Endothelial cell (in vitro differentiated cells): Measurements from ENCODE around the gene KBTBD13. TPM values are rescaled to one million over a fixed set of nuclear protein-coding genes. Genes with fewer than 3 reads are reported as not detected.

ENCODE experiments used
- DNase-seq: peaks from one replicate; pipeline ENCODE4 v3.0.0; 2021; ENCODE audit warnings: low spot score
- H3K27ac Mint-ChIP-seq: one replicate; pipeline ENCODE4 v1.8.0; 2021; ENCODE audit warnings: mixed read lengths, inconsistent platforms; ENCODE audit not compliant: unreplicated experiment
- H3K27me3 Mint-ChIP-seq: one replicate; pipeline ENCODE4 v1.8.0; 2021; ENCODE audit warnings: mild to moderate bottlenecking, moderate library complexity, mixed read lengths, inconsistent platforms; ENCODE audit not compliant: unreplicated experiment
- H3K36me3 Mint-ChIP-seq: one replicate; pipeline ENCODE4 v1.8.0; 2021; ENCODE audit warnings: mild to moderate bottlenecking, low read depth, mixed read lengths, inconsistent platforms; ENCODE audit not compliant: unreplicated experiment
- H3K4me1 Mint-ChIP-seq: one replicate; pipeline ENCODE4 v1.8.0; 2021; ENCODE audit warnings: mild to moderate bottlenecking, mixed read lengths, inconsistent platforms; ENCODE audit not compliant: unreplicated experiment
- H3K4me3 Mint-ChIP-seq: one replicate; pipeline ENCODE4 v1.8.0; 2021; ENCODE audit warnings: mild to moderate bottlenecking, mixed read lengths, inconsistent platforms; ENCODE audit not compliant: unreplicated experiment
- H3K9me3 Mint-ChIP-seq: one replicate; pipeline ENCODE4 v1.8.0; 2021; ENCODE audit warnings: mixed read lengths, inconsistent platforms; ENCODE audit not compliant: unreplicated experiment
- CTCF ChIP-seq: fragments of 200-600 bp; sonication (generic); IDR thresholded peaks from one replicate; pipeline ENCODE4 v1.5.0; 2021; ENCODE audit warnings: antibody characterized with exemption; ENCODE audit not compliant: unreplicated experiment
- total RNA-seq: library from RNA; stranded (reverse); fragmentation: NEBNext Ultra II Directional; extraction: Animal tissue kit (Norgen Biotek cat#: 25700); gene quantifications from one replicate; pipeline ENCODE4 v1.2.1, GENCODE V29; 2021; ENCODE audit not compliant: unreplicated experiment

KBTBD13 gene
- total RNA-seq, 1 donor from 2014 or later = not detected

- DNase-seq = no peak
- H3K27ac Mint-ChIP-seq = no peak overlapping the region
- no peak for TF ChIP-seq CTCF
- H3K4me1 Mint-ChIP-seq = no peaks in the 10 kb centered on the region
- H3K36me3 Mint-ChIP-seq = no peaks in the 10 kb centered on the region
- no peaks in the 10 kb centered on the region for H3K9me3 Mint-ChIP-seq
- H3K4me3 Mint-ChIP-seq = no peak overlapping the region
- H3K27me3 Mint-ChIP-seq = no peaks in the 10 kb centered on the region
These were observed 14.5 kb upstream of the KBTBD13 start for GRCh38 chr15:65062061-65062460.

- no peaks in the 10 kb centered on the region for H3K4me1 Mint-ChIP-seq
- H3K36me3 Mint-ChIP-seq = no peaks in the 10 kb centered on the region
- DNase-seq = no peak
- TF ChIP-seq CTCF = no peak
- H3K27ac Mint-ChIP-seq = no peak overlapping the region
- H3K27me3 Mint-ChIP-seq = no peaks in the 10 kb centered on the region
- H3K9me3 Mint-ChIP-seq = no peaks in the 10 kb centered on the region
- no peak overlapping the region for H3K4me3 Mint-ChIP-seq
These were observed 13.8 kb upstream of the KBTBD13 start for GRCh38 chr15:65062726-65063125.

GRCh38 chr15:65066001-65066634, 10.4 kb upstream of the KBTBD13 start:
- H3K4me1 Mint-ChIP-seq = peaks cover 2% of the 10 kb centered on the region
- H3K36me3 Mint-ChIP-seq = no peaks in the 10 kb centered on the region
- no peak overlapping the region for H3K27ac Mint-ChIP-seq
- DNase-seq = no peak
- H3K27me3 Mint-ChIP-seq = peaks cover 5% of the 10 kb centered on the region
- TF ChIP-seq CTCF = no peak
- H3K4me3 Mint-ChIP-seq = no peak overlapping the region
- no peaks in the 10 kb centered on the region for H3K9me3 Mint-ChIP-seq

GRCh38 chr15:65066635-65067316, 9.8 kb upstream of the KBTBD13 start:
- DNase-seq = no peak
- peaks cover 2% of the 10 kb centered on the region for H3K4me1 Mint-ChIP-seq
- no peak overlapping the region for H3K27ac Mint-ChIP-seq
- H3K36me3 Mint-ChIP-seq = no peaks in the 10 kb centered on the region
- no peak for TF ChIP-seq CTCF
- no peaks in the 10 kb centered on the region for H3K9me3 Mint-ChIP-seq
- H3K4me3 Mint-ChIP-seq = peak overlapping the region; percentile 77
- H3K27me3 Mint-ChIP-seq = peaks cover 5% of the 10 kb centered on the region

GRCh38 chr15:65067317-65067644, 9.3 kb upstream of the KBTBD13 start:
- Mint-ChIP-seq H3K4me3 (peak overlapping the region; percentile 77), H3K27ac (no peak overlapping the region), H3K9me3 (no peaks in the 10 kb centered on the region), H3K36me3 (no peaks in the 10 kb centered on the region), H3K27me3 (peaks cover 6% of the 10 kb centered on the region), H3K4me1 (peaks cover 2% of the 10 kb centered on the region)
- no peak for DNase-seq
- no peak for TF ChIP-seq CTCF
